HG03354 (cell line): ENCODE data around the gene KIF16B.

ENCODE experiments used
- ATAC-seq: cut with Tn5 transposase; IDR thresholded peaks from one replicate; pipeline ENCODE4 v1.9.1; 2021; ENCODE audit warnings: mild to moderate bottlenecking; ENCODE audit not compliant: unreplicated experiment, poor library complexity, severe bottlenecking

The KIF16B gene

DNA sequence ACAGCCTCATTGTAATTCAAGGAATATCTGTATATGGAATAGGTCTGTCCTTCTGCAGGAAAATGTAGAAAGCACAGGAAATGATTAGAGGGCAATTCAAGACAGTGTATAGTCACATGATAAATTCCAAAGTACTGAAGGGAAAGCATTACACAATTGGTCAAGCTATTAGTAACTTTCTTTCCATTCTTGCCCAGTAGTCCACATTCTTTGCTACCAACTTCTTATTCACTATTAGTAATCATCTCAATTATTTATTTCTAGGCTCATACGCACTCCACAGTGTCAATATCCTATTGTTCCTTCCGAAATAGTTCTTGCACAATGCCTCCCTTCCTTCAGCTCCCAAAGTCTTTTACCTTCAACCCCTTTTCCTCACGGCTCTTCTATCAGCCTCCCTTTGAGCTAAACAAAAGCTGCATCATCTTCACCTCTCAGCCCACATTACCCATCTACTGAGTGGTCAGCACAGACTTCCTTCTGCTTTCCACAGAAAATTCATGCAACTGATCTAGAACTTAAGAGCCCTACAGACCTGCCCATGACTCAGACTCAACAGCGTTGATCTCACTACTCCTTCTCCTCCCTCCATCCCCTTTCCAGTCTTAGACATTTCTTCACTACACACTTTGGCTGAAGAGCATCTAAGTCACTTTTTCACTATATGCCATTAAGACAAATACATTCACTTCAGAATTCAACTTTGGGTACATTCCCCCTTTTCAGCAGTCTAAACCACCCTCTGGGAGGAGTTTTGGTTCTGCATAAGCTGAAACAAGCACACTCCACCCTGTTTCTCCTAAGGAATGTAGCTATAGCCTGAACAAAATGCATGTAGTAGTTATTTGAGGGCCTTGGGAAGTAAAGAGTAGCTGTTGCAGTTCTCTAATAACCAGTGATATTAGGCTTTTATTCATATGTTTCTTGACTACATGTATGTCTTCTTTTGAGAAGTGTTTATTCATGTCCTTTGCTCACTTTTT is 157.9 kb downstream of the KIF16B start:
- no peak for ATAC-seq

DNA sequence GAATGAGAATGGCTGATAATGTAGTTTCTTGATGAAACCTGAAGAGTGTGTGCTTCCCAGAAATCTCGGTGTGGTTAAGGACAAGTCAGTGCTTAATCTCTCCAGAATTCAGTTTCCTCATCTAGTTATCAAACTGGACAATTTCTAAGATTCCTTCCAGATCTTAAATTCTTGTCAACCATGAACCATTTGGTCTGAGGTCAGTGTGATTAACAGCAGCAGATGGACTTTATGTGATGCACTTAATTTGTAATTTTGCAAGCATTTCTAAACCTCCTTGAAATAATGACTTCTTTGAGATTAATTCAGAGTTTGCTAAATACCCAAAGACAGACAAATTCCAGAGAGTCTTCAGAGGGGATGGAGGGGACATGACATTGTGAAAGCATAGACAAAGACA is 160.3 kb downstream of the KIF16B start:
- ATAC-seq, result no peak

DNA sequence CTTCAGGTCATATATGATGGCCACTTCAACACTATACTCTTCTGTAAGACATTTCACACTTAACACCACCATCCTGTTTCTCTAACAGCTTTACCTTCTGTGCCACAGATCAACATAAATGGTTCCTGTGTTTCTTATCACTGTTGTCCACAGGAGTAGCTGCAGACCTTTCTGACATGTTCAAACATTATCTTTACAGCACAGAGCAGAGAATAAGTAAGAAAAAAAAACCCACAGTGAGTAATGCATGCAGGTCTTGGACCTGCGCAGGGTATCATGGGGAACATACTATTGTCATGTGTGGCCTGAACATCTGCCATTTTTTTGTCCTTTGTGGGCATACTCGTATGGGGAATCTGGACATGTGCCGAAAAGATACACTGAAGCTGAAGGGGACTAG is 161.9 kb downstream of the KIF16B start:
- ATAC-seq, result no peak

DNA sequence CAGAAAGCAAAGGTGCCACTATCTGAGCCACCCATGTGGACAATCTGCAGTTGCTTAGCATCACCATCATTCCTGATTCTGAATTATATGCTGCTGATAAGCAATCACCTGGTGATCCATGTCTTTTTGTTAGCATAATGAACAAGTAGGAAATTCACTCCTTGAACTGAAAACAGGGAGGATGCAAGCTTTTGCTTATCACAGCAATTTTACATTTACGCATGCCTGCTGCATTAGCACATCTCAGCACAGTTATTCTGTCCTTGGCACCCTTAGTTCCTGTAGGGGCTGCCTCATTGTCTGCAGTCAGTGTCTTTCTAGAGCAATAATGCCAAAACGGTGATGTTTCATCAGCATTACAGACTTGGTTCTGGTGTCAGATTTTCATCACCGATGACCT is 162.6 kb downstream of the KIF16B start:
- ATAC-seq, result no peak

DNA sequence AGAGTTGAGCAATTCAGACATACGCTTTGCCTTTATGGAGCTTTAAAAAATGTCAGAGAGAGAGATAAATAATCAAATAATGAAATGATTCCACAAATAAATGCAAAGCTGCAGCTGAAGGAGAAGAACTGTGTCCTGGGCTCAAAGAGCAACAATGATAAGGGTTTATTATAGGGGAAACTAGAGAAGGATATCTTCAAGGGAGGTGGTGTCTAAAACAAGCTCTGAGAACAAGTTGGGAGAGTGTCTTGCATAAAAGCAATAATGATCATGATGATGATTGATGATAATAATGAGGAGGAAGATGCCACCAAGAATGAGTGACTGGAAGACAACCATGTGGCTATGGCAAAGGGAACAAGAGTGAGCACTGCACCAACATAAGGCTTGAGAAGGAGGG is 164.3 kb downstream of the KIF16B start:
- no peak for ATAC-seq

DNA sequence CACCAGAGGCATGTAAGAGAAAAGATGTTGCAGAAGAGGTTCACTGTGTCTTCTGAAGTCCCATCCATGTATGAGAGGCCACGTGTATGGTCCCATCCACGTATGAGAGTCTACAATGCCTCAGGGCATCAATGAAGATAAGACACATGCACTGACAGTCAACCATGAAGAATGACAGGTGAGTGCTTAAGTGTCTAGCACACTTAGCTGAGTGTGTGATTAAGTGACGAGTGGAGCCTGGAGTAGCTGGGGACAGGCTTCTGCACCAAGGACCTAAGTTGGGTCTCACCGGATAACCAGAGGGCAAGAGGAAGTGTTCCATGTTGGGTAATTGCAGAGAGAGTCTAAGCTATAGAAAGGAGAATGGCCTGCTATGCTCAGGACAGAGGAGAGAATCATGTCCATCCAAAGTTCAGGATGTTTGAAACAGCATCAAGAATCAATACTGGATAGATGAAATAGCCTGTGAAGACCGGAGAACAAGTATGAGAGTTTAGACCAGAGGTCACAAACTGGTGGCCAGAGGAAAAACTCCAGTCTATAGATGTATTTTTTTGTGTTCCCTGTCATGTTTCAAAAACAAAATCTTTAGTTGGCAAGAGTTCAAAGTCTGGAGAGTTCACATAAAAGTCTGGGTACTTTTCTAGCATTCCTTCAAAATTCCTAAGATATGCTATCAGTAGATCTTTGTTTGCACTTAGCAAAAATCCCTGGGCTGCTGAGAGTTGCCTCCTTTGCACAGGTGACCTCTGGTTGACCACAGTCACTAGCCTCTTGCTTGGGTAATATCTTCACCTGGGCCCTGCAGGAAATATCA is 165.8 kb downstream of the KIF16B start:
- no peak for ATAC-seq

DNA sequence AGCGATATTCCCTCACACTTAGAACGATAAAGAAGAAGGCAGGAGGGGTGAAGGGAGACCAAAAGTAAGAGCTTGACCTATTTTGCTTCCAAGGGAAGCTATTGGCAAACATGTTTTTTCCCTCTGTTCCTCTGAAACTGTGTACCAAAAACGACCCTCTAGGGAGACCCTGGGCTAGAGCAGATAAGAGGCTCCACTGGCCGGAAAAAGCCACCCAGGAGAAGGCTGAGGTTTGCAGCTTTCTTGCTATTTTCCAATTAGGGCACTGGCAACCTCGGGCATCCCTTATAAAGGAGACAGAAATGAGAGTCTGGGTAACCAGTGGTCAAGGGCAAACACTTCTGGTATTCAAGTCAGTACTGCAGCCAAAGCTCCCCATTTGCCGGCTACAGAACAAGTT is 168.0 kb downstream of the KIF16B start:
- no peak for ATAC-seq

DNA sequence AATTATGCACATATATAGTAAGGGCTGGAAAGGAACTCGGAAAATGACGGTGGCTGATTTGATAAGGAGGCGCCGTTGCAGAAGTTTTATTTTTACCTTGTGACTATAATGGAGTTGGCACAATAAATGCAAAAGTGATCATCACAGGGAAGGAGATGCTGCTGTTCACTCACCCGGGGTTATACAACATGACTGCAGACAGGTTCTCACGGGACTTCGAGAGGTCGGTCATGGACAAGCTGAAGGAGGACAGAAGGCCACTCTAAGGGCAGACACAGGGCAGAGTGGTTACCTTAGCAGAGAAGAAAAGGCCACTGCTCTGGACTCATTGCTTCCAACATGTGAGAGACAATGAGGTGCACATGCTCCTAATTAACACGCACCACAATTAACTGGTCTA is 168.6 kb downstream of the KIF16B start:
- no peak for ATAC-seq

DNA sequence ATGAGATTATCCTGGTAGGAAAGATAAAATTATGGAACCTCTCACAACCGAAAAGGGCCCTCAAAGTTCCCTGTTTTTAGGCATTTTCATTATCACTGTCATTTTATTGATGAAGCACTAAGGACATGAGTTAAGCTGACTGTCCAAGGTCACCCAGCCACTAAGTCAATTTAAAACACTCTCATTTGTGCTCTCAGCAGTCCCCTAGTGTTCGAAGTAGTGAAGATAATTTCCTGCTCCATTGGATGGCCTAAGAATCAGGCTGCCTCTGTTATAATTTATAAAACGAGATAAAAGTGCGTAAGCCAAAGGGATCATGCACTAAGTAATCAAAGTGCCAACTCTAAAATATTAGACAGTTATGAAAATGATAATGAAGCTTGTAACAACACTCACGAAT is 169.1 kb downstream of the KIF16B start:
- no peak for ATAC-seq

DNA sequence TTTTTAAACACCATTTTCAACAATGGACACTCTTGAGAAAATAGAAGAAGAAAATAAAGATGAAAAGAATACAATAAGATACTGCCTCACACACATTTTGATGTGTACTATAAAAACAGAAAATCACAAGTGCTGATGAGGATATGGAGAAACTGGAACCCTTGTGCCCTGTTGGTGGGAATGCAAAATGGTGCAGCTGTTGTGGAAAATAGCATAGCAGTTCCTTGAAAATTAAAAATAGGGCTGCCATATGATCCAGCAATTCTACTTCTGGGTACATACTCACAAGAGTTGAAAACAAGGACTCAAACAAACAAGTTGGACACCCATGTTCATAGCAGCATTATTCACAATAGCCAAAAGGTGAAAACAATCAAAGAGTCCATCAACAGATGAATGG is 173.0 kb downstream of the KIF16B start:
- ATAC-seq, result no peak

DNA sequence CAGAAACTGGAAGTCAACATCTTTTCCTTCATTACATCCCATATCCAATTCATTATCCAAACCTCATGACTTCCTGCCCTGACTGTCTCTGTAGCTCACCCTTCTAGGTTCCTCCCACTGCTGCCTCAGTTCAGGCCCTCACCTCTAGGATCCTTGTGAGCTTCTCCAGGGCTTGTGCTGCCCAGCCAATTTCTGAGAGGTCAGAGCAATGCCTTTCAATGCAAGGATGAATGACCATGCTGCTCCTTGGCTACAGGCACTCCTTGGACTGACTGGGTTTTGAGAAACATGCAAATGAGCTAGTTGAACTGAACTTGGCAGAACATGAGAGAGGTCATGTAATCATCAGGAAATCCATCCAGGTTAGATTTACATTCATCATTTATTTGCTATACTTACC is 173.4 kb downstream of the KIF16B start:
- ATAC-seq, result no peak

DNA sequence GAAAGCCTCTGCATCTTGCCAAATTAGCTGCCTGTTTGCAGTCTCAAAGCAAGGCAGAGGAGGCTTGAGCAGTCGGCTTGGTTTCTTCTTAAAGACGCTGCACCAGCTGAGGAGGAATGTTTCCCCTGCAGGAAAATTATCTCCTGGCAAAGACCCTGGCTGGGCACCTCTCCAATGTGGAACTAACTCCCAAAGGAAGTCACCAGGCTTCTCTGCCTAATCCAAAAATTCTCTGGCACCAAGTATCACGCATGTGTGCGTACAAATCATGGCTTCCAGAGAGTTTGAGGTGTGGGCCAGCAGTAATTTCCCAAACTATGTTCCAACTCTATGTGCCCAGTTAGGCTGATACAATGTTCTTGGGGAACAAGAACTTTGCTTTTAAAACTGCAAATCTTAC is 176.2 kb downstream of the KIF16B start:
- ATAC-seq, result no peak

DNA sequence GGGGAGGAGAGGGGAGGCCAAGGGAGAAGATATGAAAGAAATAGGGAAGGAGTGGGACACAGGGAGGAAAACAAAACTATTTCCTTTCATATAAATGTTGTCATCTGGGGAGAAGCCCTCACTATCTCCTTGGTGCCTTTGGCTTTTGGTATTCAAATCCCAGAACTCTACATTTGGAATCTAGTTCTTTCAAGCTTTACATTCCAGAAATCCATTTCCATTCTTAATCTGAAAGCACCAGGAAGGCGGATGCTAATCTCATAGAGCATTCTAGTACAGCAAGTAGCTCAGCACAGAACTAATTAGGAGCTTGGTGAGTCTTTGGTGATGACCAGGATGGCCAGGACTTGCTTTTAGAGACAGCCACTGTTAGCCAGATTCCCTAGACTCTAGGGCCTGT is 177.9 kb downstream of the KIF16B start:
- no peak for ATAC-seq

DNA sequence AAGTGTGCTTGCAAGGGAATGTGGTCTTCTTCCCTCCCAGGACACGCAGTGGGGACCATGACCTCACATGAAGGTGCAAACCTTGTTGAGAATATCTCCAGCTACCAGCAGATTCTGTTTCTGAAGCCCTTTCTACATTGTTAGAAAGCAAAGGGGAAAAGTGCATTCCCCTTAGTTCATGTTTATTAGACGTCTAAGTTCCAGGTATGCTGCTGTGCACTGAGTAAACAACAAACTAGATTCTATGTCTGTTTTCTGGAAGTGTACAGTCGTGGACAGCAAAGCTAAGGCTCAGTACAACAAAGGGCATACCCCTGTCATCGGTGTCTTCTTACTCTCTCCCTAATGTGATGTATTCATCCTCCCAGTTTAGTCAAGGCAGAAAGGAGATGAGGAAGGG is 178.5 kb downstream of the KIF16B start:
- ATAC-seq, result no peak

DNA sequence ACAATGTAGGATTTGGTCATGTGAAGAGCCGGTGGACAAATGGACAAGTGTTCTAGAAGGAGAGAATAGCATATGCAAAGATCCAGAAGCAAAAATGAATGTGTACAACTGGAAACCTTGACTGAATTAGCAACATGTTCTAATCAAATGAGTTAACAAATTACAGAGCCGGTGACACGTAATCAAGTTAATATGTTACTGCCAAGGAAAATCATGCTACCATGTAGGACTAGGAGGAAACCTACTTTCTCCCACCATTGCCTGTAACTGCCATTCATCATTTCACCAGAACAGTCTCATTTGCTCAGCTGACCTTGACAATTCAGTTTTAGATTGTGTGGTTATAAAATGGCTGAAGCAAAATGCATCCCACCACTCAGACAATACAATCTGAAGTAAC is 179.4 kb downstream of the KIF16B start:
- ATAC-seq, result no peak

DNA sequence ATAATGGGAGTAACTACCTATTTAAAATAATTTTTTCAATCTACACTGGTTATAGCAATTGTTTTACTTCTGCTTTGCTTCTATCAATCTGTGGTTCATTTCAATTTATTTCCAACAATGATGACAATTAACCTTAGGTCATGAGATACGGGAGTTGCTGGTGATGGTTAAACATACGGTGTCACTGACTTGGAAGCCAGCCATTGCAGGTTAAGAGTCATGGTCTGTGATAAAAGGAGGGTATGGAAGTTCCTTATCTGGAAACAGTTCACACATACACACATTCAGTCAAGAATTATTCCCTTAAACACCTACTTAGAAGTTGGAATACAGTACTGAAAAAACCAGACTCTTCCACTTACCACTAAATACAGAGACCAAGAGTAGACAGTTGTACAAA is 180.0 kb downstream of the KIF16B start:
- ATAC-seq, result no peak

DNA sequence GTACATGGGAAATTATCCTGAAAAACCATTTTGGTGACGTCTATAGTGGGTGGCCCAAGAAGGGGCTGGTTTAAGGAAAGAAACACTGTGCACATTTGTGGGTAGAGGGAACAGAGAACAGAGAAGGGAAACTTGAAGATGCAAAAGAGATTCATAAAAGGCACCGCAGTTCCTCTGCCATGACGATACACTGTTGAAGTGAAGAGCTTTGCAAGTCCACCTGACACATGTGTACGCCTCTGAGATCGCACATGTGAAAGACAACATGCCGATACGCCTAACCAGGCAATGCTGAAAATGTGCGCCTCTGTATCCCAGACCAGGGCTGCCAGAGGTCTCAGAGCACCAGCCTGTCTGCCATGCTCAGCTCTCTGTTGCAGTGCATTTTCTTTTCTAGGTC is 180.9 kb downstream of the KIF16B start:
- peak; percentile 96 for ATAC-seq

DNA sequence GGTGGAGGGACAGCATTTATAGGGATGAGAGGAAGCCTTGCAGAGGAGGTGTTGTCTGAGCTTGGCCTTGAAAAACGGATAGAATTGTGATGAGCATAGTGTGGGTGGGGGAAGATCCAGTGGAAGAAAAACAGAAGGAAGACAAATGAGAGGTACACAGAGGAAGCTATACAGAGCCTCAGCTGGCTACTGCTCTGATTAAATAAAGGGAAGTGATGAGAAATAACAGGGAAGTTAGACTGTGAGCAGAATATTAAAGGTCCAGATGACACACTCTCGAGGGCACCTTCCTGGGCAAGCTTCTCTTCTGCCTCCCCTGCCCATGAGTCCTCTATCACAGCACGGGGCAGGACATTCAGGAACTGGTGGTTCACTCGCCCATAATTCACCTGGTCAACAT is 182.3 kb downstream of the KIF16B start:
- no peak for ATAC-seq

DNA sequence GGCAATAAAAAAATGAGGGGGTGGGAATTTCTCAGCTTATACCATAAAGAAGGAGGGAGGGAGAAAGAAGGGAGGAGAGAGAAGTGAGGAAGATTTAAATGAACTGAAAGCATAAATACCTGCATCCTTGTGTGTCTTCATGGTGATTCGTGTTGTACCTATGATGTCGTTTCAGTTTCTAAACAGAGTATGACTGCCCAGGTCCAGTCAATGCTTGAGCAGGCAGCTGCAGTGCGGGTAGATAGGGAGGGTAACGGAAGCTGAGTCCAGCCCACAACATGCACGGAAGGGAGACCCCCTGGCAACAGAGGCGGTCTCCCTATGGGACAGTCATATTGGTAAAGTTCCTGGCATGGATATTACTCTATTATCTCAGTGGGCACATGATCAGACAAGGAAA is 184.5 kb downstream of the KIF16B start:
- peak; percentile 67 for ATAC-seq

DNA sequence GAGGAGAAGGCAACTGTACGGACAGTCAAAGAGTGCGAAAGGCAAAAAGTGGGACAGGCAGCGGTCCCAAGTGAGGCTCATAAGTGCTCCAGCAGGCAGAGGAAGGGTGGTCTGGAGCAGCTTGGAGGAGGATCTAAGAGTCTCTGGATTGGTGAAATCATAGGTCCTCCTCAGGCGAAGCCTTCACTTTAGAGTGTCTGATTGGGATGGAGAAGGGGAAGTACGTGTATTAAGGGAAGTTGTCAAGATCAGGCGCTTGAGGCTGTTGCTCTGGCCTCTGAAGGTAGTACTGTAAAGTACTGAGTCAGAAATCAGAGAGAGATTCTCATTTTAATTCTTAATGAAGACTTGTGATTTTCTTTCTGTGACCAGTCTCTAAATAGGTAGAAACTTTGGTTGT is 185.6 kb downstream of the KIF16B start:
- ATAC-seq, result no peak

DNA sequence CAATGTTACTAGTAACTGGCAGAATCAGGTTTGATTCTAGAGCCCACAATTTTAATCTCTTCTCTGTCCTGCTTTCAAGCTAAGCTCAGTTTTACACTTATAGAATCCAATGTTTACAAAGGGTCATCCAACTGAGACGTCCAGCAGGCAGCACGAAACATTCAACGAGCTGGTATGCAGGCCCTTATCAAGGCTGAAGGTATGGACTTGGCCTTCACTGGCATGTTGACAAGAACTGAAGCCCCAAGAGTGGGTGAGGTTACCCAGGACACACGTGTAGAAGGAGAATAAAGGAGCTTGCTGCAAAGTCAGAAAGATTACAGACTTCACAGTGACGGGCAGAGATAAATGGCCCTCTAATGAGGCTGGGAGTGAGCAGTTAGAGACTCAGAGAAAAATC is 187.4 kb downstream of the KIF16B start:
- no peak for ATAC-seq
